HepG2 (cell line): ENCODE measurements around the gene KATNAL1. TPM values are rescaled to one million over a fixed set of nuclear protein-coding genes. Genes with fewer than 3 reads are reported as not detected.

Experiments
- ATAC-seq: fragments of 200-7000 bp; cut with Tn5 transposase; 3 replicates; pipeline ENCODE4 v1.9.1; 2020; ENCODE audit warnings: mild to moderate bottlenecking, moderate library complexity
- BruUV-seq: library from RNA; stranded (reverse); fragments of 400-500 nt; replicated peaks from 2 replicates; lab custom pipeline; 2021; lab: Mats Ljungman, UMichigan
- CTCF ChIA-PET: fragments of 300-600 bp; formaldehyde crosslinking; extraction: SDS; loops from one replicate; lab custom pipeline; 2021; ENCODE audit warnings: low total read pairs, inconsistent platforms, low intra/inter-chr PET ratio; lab: Yijun Ruan, JAX
- POLR2A ChIA-PET: fragments of 350-600 bp; sonication (Branson Sonifier 250); formaldehyde crosslinking; loops from one replicate; lab custom pipeline; 2020; ENCODE audit warnings: antibody characterized with exemption, inconsistent platforms; lab: Yijun Ruan, JAX
- DNase-seq: peaks from one replicate; pipeline ENCODE4 v3.0.0-alpha.2; 2015; ENCODE audit warnings: low spot score
- FAIRE-seq: peaks from 3 replicates; lab custom pipeline; 2011; peaks lifted over from hg19 to GRCh38; lab: Jason Lieb, UNC
- H2AFZ ChIP-seq: one replicate; pipeline ENCODE4 v1.6.1; 2011; ENCODE audit warnings: low read length, inconsistent platforms
- H3K27ac ChIP-seq: fragments of 300-600 bp; 3 replicates; pipeline ENCODE4 v1.8.0; 2011; ENCODE audit warnings: mixed run types, mild to moderate bottlenecking, mixed read lengths, low read length, inconsistent platforms; ENCODE audit not compliant: insufficient read depth; ENCODE audit errors: extremely low read length
- H3K27me3 ChIP-seq, 2 experiments: fragments of 200-600 bp in 1 of 2; 2 replicates in 1 of 2; 3 replicates in 1 of 2; pipeline versions ENCODE4 v1.6.0 to v1.8.0; 2011; ENCODE audit warnings: low read length in 2 of 2, mild to moderate bottlenecking in 2 of 2, moderate library complexity in 2 of 2, inconsistent platforms in 1 of 2; ENCODE audit not compliant: insufficient read depth in 2 of 2, control insufficient read depth in 1 of 2
- H3K36me3 ChIP-seq, 2 experiments: fragments of 200-600 bp in 1 of 2; replicated peaks in 1 of 2; 2 replicates in 1 of 2; 3 replicates in 1 of 2; pipeline versions ENCODE4 v1.5.1 to v1.8.0; 2011; ENCODE audit warnings: low read length in 2 of 2, inconsistent platforms in 1 of 2; ENCODE audit not compliant: insufficient read depth in 2 of 2, control insufficient read depth in 1 of 2
- H3K4me1 ChIP-seq: 2 replicates; pipeline ENCODE4 v1.5.1; 2012; ENCODE audit warnings: low read length, inconsistent platforms; ENCODE audit not compliant: insufficient read depth
- H3K4me2 ChIP-seq: 2 replicates; pipeline ENCODE4 v1.6.0; 2011; ENCODE audit warnings: low read depth, low read length, inconsistent platforms
- H3K4me3 ChIP-seq, 3 experiments: fragments of 200-600 bp in 1 of 3; sonication (generic), shearing (Covaris generic) in 1 of 3; replicated peaks in 1 of 3; 2 replicates each; pipeline ENCODE4 v1.5.1; 2011 to 2016; ENCODE audit warnings: low read length in 3 of 3, inconsistent platforms in 2 of 3, low read depth in 2 of 3, mild to moderate bottlenecking in 2 of 3, control low read depth in 1 of 3, mixed read lengths in 1 of 3; ENCODE audit not compliant: insufficient read depth in 1 of 3
- H3K79me2 ChIP-seq: one replicate; pipeline ENCODE4 v1.6.1; 2011; ENCODE audit warnings: low read length, inconsistent platforms; ENCODE audit not compliant: insufficient read depth
- H3K9ac ChIP-seq: 2 replicates; pipeline ENCODE4 v1.6.0; 2011; ENCODE audit warnings: mild to moderate bottlenecking, low read depth, low read length, inconsistent platforms; ENCODE audit not compliant: insufficient read depth
- H3K9me3 ChIP-seq: 2 replicates; pipeline ENCODE4 v1.5.1; 2012; ENCODE audit warnings: mild to moderate bottlenecking, low read length
- H4K20me1 ChIP-seq: 2 replicates; pipeline ENCODE4 v1.6.0; 2011; ENCODE audit warnings: inconsistent platforms, mild to moderate bottlenecking, low read length, moderate library complexity; ENCODE audit not compliant: insufficient read depth
- ATRX ChIP-seq: sonication (generic); formaldehyde crosslinking; IDR thresholded peaks from 2 replicates; pipeline ENCODE4 v1.4.0; 2020; ENCODE audit warnings: missing genetic modification reagents, borderline replicate concordance
- CHD4 ChIP-seq: fragments of 200-600 bp; sonication (generic); IDR thresholded peaks from 2 replicates; pipeline ENCODE4 v1.7.0; 2017; ENCODE audit warnings: mild to moderate bottlenecking, low read length, borderline replicate concordance
- SRSF4 ChIP-seq: fragments of 200-400 bp; formaldehyde crosslinking; IDR thresholded peaks from one replicate; pipeline ENCODE4 v1.6.1; 2018; ENCODE audit warnings: mild to moderate bottlenecking, low read depth, low read length, moderate library complexity; ENCODE audit not compliant: poor library complexity, severe bottlenecking
- ZMYM2 ChIP-seq: sonication (generic); formaldehyde crosslinking; IDR thresholded peaks from 2 replicates; pipeline ENCODE4 v1.8.0; 2022; ENCODE audit warnings: mild to moderate bottlenecking, missing genetic modification reagents
- ZNF101 ChIP-seq: sonication (generic); formaldehyde crosslinking; IDR thresholded peaks from 2 replicates; pipeline ENCODE4 v1.4.0; 2020; ENCODE audit warnings: mild to moderate bottlenecking, low read depth, missing genetic modification reagents, borderline replicate concordance
- ZNF160 ChIP-seq: sonication (generic); formaldehyde crosslinking; IDR thresholded peaks from 2 replicates; pipeline ENCODE4 v1.8.0; 2022; ENCODE audit warnings: mild to moderate bottlenecking, inconsistent platforms, missing genetic modification reagents
- ZNF232 ChIP-seq: sonication (generic); formaldehyde crosslinking; IDR thresholded peaks from 2 replicates; pipeline ENCODE4 v1.4.0; 2020; ENCODE audit warnings: missing genetic modification reagents, borderline replicate concordance
- ZNF24 ChIP-seq: fragments of 450-650 bp; IDR thresholded peaks from 2 replicates; pipeline ENCODE4 v1.6.1; 2017; ENCODE audit warnings: antibody characterized with exemption, mild to moderate bottlenecking
- ZNF256 ChIP-seq: sonication (generic); formaldehyde crosslinking; conservative IDR thresholded peaks from 2 replicates; pipeline ENCODE4 v1.4.0; 2020; ENCODE audit warnings: missing genetic modification reagents
- ZNF30 ChIP-seq: sonication (generic); formaldehyde crosslinking; IDR thresholded peaks from 2 replicates; pipeline ENCODE4 v1.5.0; 2020; ENCODE audit warnings: mild to moderate bottlenecking, missing genetic modification reagents
- WGBS: methylation state at CpG from one replicate; pipeline ENCODE4 v1.1.6; 2017; ENCODE audit warnings: low lambda C conversion rate; 5-methylcytosine and 5-hydroxymethylcytosine counted together
- in situ Hi-C: cut with HindIII; loops from 2 replicates; pipeline ENCODE4 v1.10.0; 2017; ENCODE audit warnings: low pct_unique_long_range_greater_than_20kb; ENCODE audit not compliant: extremely low pct_ligation_motif_present
- intact Hi-C: fragments of 100-400 bp; cut with micrococcal nuclease; formaldehyde crosslinking; loops from one replicate; pipeline ENCODE4 v1.10.0; 2022; ENCODE audit not compliant: unreplicated experiment
- polyA plus RNA-seq, 8 experiments: library from polyadenylated mRNA; depleted of rRNA in 3 of 8; stranded (reverse) in 7 of 8; unstranded in 1 of 8; fragments of >200 nt; fragmentation: Illumina TruSeq in 4 of 8; extraction: Trizol in 4 of 8; gene quantifications; 2 replicates each; pipeline versions ENCODE4 v1.2.1 to v1.2.3, GENCODE V29; 2011 to 2016; ENCODE audit warnings: low read depth in 4 of 8, missing spikeins in 1 of 8, mixed read lengths in 1 of 8; ENCODE audit not compliant: insufficient read depth in 1 of 8
- total RNA-seq, 5 experiments: library from RNA; depleted of rRNA; stranded (reverse); fragments of >200 nt; fragmentation: Illumina TruSeq; extraction: Trizol; gene quantifications; 2 replicates each; pipeline ENCODE4 v1.2.3, GENCODE V29; 2016; ENCODE audit warnings: low read depth in 1 of 5
- TF ChIP-seq, protein P1 (sequence below): sonication (generic); formaldehyde crosslinking; IDR thresholded peaks from 2 replicates; pipeline ENCODE4 v1.5.0; 2020; ENCODE audit warnings: missing genetic modification reagents

KATNAL1 gene
- total and polyA plus RNA-seq, 2 of the 13 experiments (the other 11 are each of a cell fraction or from before 2014, with no cell fraction given), result 3.2 to 11.8 TPM

DNA sequence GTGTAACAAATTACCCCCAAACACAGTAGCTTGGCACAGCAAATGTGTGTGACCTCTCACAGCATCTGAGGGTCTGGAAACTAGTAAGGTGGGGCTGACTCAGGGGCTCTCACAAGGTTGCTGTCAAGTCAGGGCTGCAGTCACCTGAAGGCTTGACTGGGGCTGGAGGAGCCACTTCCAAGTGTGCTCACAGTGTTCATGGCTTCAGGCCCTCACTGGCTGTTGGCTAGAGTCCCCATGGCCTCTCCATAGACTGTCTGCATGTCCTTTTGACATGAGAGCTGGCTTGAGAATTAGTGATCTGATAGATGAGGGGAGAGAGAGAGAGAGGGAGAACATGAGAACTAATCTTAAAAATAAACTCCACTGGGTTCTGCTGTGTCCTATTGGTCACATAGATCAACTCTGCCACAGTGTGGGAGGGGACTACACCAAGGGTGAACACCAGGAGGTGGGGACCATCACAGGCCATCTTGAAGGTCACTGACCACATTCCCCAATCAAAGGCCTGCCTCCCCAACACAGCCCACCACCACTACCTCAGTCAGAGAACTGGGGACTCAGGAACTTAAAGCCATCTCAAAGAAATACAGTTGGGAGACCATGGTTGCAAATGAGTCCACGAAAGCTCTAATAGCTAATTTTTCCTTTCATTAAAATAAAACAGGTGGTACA lies 38.2 kb upstream of the KATNAL1 start:
- TF ChIP-seq ATRX (CRISPR knock-in tag), result no peak
- no peak for TF ChIP-seq SRSF4
- TF ChIP-seq ZMYM2 (CRISPR knock-in tag), result no peak
- no peak for TF ChIP-seq ZNF256 (CRISPR knock-in tag)
- TF ChIP-seq, protein P1, sequence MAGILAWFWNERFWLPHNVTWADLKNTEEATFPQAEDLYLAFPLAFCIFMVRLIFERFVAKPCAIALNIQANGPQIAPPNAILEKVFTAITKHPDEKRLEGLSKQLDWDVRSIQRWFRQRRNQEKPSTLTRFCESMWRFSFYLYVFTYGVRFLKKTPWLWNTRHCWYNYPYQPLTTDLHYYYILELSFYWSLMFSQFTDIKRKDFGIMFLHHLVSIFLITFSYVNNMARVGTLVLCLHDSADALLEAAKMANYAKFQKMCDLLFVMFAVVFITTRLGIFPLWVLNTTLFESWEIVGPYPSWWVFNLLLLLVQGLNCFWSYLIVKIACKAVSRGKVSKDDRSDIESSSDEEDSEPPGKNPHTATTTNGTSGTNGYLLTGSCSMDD (CRISPR knock-in tag), result no peak
- TF ChIP-seq ZNF30 (CRISPR knock-in tag), result no peak
- no peak for TF ChIP-seq ZNF101
- TF ChIP-seq ZNF160 (CRISPR knock-in tag), result no peak
- no peak for TF ChIP-seq ZNF232
- TF ChIP-seq ZNF24, result no peak
- no peak for TF ChIP-seq CHD4
- intact Hi-C loops, result no loop called here
- BruUV-seq, result no TSS peak

More for the DNA sequence above, 38.2 kb upstream of the KATNAL1 start:
- Histone ChIP-seq H3K9me3 (no peaks in the 10 kb centered on the region), H3K9ac (no peak overlapping the region), H3K36me3 (no peaks in the 10 kb centered on the region), H3K79me2 (no peaks in the 10 kb centered on the region), H3K4me1 (no peaks in the 10 kb centered on the region), H4K20me1 (no peaks in the 10 kb centered on the region), H3K4me2 (no peak overlapping the region), H3K27ac (no peak overlapping the region), H3K27me3 (peaks cover 0 to 7% of the 10 kb centered on the region in 2 experiments; a peak in 1 of 5 replicates), H2AFZ (no peak overlapping the region), H3K4me3 (no peak overlapping the region)
- FAIRE-seq (no peak), DNase-seq (no peak), ATAC-seq (no peak)
- ChIA-PET CTCF (no interaction called here), POLR2A (no interaction called here)
- 0% methylated on average over 1 of the region's 1 CpG for WGBS
- in situ Hi-C loops, result no loop called here
